ENCODE results near the gene BAG1.

The BAG1 gene

DNA sequence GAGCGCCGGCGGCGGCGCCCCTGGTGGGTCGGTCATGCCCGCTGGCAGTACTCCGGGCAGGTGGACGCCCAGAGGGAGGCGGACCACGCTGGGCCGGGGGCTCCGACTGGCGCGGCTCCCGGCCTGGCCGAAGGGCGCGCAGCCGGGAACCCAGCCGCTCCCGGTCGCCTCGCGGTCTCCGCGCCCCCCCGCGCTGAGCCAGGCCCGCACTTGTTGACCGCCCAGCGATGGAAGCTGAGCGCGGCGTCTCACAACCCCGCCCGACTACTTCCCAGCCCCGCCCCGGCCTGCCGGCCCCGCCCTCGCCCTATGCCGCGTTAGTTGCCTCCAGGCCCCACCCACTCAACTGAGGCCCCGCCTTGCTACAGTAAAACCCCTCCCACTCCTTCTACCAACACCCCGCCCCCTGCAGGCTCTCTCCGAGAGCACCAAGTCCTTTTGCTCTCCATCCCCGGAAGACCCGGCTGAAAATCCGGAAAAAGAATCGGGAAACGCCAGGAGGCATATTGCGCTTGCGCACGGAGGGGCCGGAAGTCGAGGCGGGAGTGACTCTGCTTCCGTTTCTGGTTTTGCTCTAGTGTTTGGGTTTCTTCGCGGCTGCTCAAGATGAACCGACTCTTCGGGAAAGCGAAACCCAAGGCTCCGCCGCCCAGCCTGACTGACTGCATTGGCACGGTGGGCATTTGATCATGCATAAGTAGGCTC lies at the start of gene BAG1, which contains the start of gene CHMP5:
Gene BAG1 (minus strand): TSS at position 236 of the 705 bp plus-strand sequence.
Gene CHMP5 (plus strand): TSS at position 577 of the 705 bp plus-strand sequence. CDS start 30 bp downstream, at position 607.
- TF ChIP-seq, protein P1, sequence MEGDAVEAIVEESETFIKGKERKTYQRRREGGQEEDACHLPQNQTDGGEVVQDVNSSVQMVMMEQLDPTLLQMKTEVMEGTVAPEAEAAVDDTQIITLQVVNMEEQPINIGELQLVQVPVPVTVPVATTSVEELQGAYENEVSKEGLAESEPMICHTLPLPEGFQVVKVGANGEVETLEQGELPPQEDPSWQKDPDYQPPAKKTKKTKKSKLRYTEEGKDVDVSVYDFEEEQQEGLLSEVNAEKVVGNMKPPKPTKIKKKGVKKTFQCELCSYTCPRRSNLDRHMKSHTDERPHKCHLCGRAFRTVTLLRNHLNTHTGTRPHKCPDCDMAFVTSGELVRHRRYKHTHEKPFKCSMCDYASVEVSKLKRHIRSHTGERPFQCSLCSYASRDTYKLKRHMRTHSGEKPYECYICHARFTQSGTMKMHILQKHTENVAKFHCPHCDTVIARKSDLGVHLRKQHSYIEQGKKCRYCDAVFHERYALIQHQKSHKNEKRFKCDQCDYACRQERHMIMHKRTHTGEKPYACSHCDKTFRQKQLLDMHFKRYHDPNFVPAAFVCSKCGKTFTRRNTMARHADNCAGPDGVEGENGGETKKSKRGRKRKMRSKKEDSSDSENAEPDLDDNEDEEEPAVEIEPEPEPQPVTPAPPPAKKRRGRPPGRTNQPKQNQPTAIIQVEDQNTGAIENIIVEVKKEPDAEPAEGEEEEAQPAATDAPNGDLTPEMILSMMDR (IDR thresholded peaks at IDR 0.05; ENCODE audit: insufficient read depth, low read depth, low read length, missing control alignments), result peak; percentile 48

DNA sequence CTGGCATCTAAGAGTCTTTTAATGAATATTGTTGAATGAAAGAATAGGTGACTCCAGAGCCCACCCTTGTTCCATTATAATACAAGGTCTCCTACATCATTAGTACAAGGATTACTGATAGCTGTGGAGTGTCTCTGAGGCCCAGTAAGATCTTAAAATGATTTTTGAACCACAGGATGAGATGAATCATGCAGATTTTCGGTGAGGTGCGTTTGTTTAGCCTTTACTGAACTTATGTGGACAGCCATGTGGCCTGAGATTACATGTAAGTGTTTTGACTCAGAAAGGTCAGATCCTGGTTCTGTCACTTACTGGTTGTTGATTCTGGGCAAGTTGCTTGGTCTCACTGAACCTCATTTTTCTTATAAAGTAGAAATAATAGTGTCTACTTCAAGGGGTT lies 47.4 kb upstream of the BAG1 start:
- H3K4me3 ChIP-seq (ENCODE audit: low read length), result no peak overlapping the region
- no peak for DNase-seq (ENCODE audit: low read depth)
- TF ChIP-seq, protein P1 (IDR thresholded peaks at IDR 0.05; ENCODE audit: insufficient read depth, low read depth, low read length, missing control alignments), result no peak

More for the DNA sequence above, at the start of gene BAG1, which contains the start of gene CHMP5:
- DNase-seq (ENCODE audit: low read depth), result peak; percentile 100
- peak within 1 kb of the TSS; percentile 92 for H3K4me3 ChIP-seq (ENCODE audit: low read length)

DNA sequence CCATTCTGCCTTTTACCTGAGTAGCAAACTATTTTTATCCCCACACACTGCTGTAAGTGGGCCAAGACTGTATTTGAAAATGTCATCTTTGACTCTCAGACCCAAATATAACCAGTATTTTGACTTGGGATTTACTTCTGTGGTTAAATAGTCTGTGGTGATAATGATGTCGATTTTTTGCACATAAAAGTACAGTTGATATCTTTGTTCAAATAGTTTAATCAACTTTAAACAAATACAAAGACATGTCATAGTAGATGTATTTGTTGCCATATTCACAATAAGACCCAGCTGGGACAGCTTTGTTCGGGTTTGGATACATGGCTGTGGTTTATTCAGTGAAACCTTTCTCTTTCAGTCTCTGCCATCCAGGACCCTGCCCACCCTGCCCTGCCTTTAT lies 46.2 kb upstream of the BAG1 start:
- TF ChIP-seq, protein P1 (IDR thresholded peaks at IDR 0.05; ENCODE audit: insufficient read depth, low read depth, low read length, missing control alignments), result no peak
- no peak for DNase-seq (ENCODE audit: low read depth)
- H3K4me3 ChIP-seq (ENCODE audit: low read length), result no peak overlapping the region

DNA sequence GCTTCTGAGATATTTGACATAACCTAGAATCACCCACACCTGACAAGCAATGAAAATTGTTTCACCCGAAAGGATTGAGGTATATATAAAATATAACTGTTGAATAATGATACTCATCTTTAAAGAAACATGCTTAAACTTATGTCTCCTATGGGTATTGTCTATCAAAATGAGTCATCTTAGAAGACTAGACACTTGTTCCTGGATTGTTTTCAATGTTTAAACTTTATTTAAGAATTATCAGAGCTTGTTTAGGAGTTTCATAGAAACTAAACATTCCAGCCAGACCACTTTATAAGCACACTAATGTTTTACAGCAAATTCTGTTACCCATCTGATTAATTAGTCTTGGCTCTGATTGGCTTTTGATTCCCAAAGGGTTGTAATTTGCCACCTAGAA lies 45.4 kb upstream of the BAG1 start:
- H3K4me3 ChIP-seq (ENCODE audit: low read length), result no peak overlapping the region
- TF ChIP-seq, protein P1 (IDR thresholded peaks at IDR 0.05; ENCODE audit: insufficient read depth, low read depth, low read length, missing control alignments), result no peak
- DNase-seq (ENCODE audit: low read depth), result peak; percentile 9

DNA sequence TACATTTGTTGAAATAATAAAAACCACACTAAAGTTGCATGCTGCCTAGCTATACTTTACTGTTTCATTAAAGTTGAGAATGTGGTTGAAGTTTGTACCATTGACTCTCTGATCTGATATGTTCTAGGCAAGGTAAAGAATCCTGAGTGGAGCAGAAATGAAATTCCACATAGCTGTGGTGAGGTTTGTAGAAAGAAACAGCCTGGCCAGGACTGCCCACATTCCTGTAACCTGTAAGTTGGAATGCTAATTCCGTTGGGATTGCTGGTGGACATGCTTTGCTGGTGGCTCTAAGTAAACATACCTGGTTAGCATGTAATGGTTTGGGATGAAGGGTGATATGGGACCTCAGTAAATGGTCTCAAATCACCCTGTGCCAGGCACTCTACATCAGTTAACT lies 42.6 kb upstream of the BAG1 start:
- TF ChIP-seq, protein P1 (IDR thresholded peaks at IDR 0.05; ENCODE audit: insufficient read depth, low read depth, low read length, missing control alignments), result no peak
- H3K4me3 ChIP-seq (ENCODE audit: low read length), result no peak overlapping the region
- DNase-seq (ENCODE audit: low read depth), result no peak

DNA sequence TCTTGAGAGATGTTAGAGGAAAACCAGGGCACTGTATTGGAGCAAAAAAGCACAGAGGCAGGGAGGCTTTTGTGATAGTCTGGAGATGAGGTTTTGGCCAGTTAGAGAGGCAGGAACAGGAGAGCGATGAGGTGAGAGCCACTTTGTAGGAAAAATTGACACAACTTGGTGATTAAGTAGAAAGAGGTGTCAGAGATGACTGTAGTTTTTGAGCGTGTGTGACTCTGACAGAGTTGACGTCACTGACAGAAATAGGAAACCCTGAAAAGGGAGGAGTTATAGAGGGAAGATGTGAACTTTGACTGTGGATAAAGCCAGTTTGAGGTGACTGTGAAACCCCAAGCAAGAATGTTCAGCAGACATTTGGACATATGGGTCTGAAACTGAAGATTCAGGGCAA lies 41.5 kb upstream of the BAG1 start:
- no peak for DNase-seq (ENCODE audit: low read depth)
- H3K4me3 ChIP-seq (ENCODE audit: low read length), result no peak overlapping the region
- TF ChIP-seq, protein P1 (IDR thresholded peaks at IDR 0.05; ENCODE audit: insufficient read depth, low read depth, low read length, missing control alignments), result no peak

DNA sequence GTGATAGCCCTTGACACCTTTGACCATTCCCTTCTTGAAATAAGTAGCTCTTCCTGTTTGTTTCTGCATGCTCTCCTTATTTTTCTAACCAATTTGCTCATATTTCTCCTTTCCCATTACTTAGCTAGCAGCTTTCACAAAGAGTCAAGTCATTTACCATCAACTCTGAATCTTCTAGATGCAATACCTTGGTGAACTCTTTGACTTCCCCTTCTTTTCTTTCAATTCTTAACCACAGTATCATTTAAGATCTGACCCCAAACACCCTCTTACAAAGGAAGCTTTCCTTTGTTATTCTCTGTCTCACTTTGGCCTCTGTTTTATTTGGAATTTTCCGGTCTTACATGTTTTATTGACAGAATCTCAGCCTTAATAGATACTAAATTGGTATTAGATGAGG lies 39.9 kb upstream of the BAG1 start:
- TF ChIP-seq, protein P1 (IDR thresholded peaks at IDR 0.05; ENCODE audit: insufficient read depth, low read depth, low read length, missing control alignments), result no peak
- H3K4me3 ChIP-seq (ENCODE audit: low read length), result no peak overlapping the region
- no peak for DNase-seq (ENCODE audit: low read depth)

Data from epithelial cell of esophagus (primary cell).